IMR-90 (cell line): ENCODE results near the gene PRPS2. TPM values are rescaled to one million over a fixed set of nuclear protein-coding genes. Genes with fewer than 3 reads are reported as not detected.

Experiments
- ATAC-seq: fragments of 200-7000 bp; cut with Tn5 transposase; 2 replicates; pipeline ENCODE4 v1.9.1; 2020; ENCODE audit warnings: low read depth, mild to moderate bottlenecking, moderate library complexity
- BruUV-seq: library from RNA; stranded (reverse); fragments of 400-500 nt; replicated peaks from 2 replicates; lab custom pipeline; 2021; lab: Mats Ljungman, UMichigan
- CTCF ChIA-PET: fragments of 300-600 bp; formaldehyde crosslinking; extraction: SDS; loops from one replicate; lab custom pipeline; 2021; ENCODE audit warnings: antibody characterized with exemption; lab: Yijun Ruan, JAX
- POLR2A ChIA-PET: fragments of 300-600 bp; sonication (Branson Sonifier 250); formaldehyde crosslinking; loops from one replicate; lab custom pipeline; 2022; ENCODE audit warnings: antibody characterized with exemption; ENCODE audit not compliant: unreplicated experiment; lab: Charles Lee
- DNase-seq: peaks from one replicate; pipeline ENCODE4 v3.0.0; 2013
- H2AFZ ChIP-seq: replicated peaks from 2 replicates; pipeline ENCODE3; 2013; ENCODE audit warnings: low read length, mild to moderate bottlenecking; ENCODE audit not compliant: poor library complexity
- H2AK5ac ChIP-seq: 2 replicates; pipeline ENCODE4 v1.6.1; 2013; ENCODE audit warnings: low read depth, low read length, inconsistent platforms
- H2AK9ac ChIP-seq: replicated peaks from 2 replicates; pipeline ENCODE3; 2013; ENCODE audit warnings: mild to moderate bottlenecking, low read depth, low read length, moderate library complexity; ENCODE audit not compliant: poor library complexity
- H2BK120ac ChIP-seq: 2 replicates; pipeline ENCODE4 v1.6.1; 2013; ENCODE audit warnings: low read depth, low read length, inconsistent platforms
- H2BK15ac ChIP-seq: 3 replicates; pipeline ENCODE4 v1.6.1; 2013; ENCODE audit warnings: low read depth, low read length, inconsistent platforms
- H2BK20ac ChIP-seq: 2 replicates; pipeline ENCODE4 v1.6.1; 2013; ENCODE audit warnings: low read depth, mild to moderate bottlenecking, inconsistent platforms, low read length, moderate library complexity
- H2BK5ac ChIP-seq: 2 replicates; pipeline ENCODE4 v1.6.1; 2013; ENCODE audit warnings: mild to moderate bottlenecking, low read depth, low read length, inconsistent platforms; ENCODE audit not compliant: poor library complexity, severe bottlenecking
- H3K14ac ChIP-seq: replicated peaks from 2 replicates; pipeline ENCODE4 v1.6.1; 2013; ENCODE audit warnings: low read depth, low read length, inconsistent platforms
- H3K18ac ChIP-seq: 2 replicates; pipeline ENCODE4 v1.6.1; 2013; ENCODE audit warnings: low read depth, low read length, control low read depth
- H3K23ac ChIP-seq: 2 replicates; pipeline ENCODE4 v1.6.1; 2013; ENCODE audit warnings: low read depth, low read length, inconsistent platforms
- H3K27ac ChIP-seq: 2 replicates; pipeline ENCODE4 v1.5.1; 2013; ENCODE audit warnings: mild to moderate bottlenecking, control low read depth, low read length; ENCODE audit not compliant: insufficient read depth
- H3K27me3 ChIP-seq: 2 replicates; pipeline ENCODE4 v1.6.1; 2013; ENCODE audit warnings: low read length; ENCODE audit not compliant: control insufficient read depth, insufficient read depth
- H3K36me3 ChIP-seq: 2 replicates; pipeline ENCODE4 v1.6.1; 2013; ENCODE audit warnings: low read length, mixed read lengths; ENCODE audit not compliant: control insufficient read depth, insufficient read depth
- H3K4ac ChIP-seq: 2 replicates; pipeline ENCODE4 v1.6.1; 2013; ENCODE audit warnings: low read depth, low read length, inconsistent platforms
- H3K4me1 ChIP-seq: 2 replicates; pipeline ENCODE4 v1.6.1; 2013; ENCODE audit warnings: low read length, mixed read lengths; ENCODE audit not compliant: control insufficient read depth, insufficient read depth
- H3K4me2 ChIP-seq: 2 replicates; pipeline ENCODE4 v1.6.1; 2013; ENCODE audit warnings: low read depth, mild to moderate bottlenecking, control low read depth, low read length, moderate library complexity
- H3K4me3 ChIP-seq: 2 replicates; pipeline ENCODE4 v1.5.1; 2013; ENCODE audit warnings: low read depth, mild to moderate bottlenecking, control low read depth, low read length, moderate library complexity; ENCODE audit not compliant: insufficient read depth
- H3K56ac ChIP-seq: 2 replicates; pipeline ENCODE4 v1.6.1; 2013; ENCODE audit warnings: low read length, inconsistent platforms; ENCODE audit not compliant: insufficient read depth; ENCODE audit errors: extremely low read depth
- H3K79me1 ChIP-seq, 2 experiments: 2 replicates each; pipeline ENCODE4 v1.6.1; 2013; ENCODE audit warnings: low read length in 2 of 2, inconsistent platforms in 1 of 2, low read depth in 1 of 2
- H3K9ac ChIP-seq: 2 replicates; pipeline ENCODE4 v1.6.1; 2013; ENCODE audit warnings: low read depth, low read length, control low read depth
- H3K9me1 ChIP-seq: 2 replicates; pipeline ENCODE4 v1.6.1; 2013; ENCODE audit warnings: low read length, inconsistent platforms; ENCODE audit not compliant: insufficient read depth
- H3K9me3 ChIP-seq: 2 replicates; pipeline ENCODE4 v1.6.1; 2013; ENCODE audit warnings: low read length; ENCODE audit not compliant: control insufficient read depth, insufficient read depth
- H4K20me1 ChIP-seq: 2 replicates; pipeline ENCODE4 v1.6.1; 2013; ENCODE audit warnings: low read length, inconsistent platforms; ENCODE audit not compliant: insufficient read depth
- H4K5ac ChIP-seq: 2 replicates; pipeline ENCODE4 v1.6.1; 2013; ENCODE audit warnings: mild to moderate bottlenecking, low read depth, low read length, control low read depth
- H4K8ac ChIP-seq, 2 experiments: 2 replicates each; pipeline ENCODE4 v1.6.1; 2013; ENCODE audit warnings: low read depth in 2 of 2, low read length in 2 of 2, control low read depth in 1 of 2, inconsistent platforms in 1 of 2
- H4K91ac ChIP-seq: 2 replicates; pipeline ENCODE4 v1.6.1; 2013; ENCODE audit warnings: low read depth, low read length, inconsistent platforms; ENCODE audit not compliant: insufficient read depth
- BHLHE40 ChIP-seq: fragments of 150-350 bp; IDR thresholded peaks from 2 replicates; pipeline ENCODE4 v1.6.1; 2016; ENCODE audit warnings: mild to moderate bottlenecking, low read depth, low read length
- ELK1 ChIP-seq: fragments of 150-350 bp; IDR thresholded peaks from 2 replicates; pipeline ENCODE4 v1.6.1; 2016; ENCODE audit warnings: low read depth, mild to moderate bottlenecking, low read length, moderate library complexity, borderline replicate concordance
- FOS ChIP-seq: fragments of 150-350 bp; IDR thresholded peaks from 2 replicates; pipeline ENCODE4 v1.6.1; 2016; ENCODE audit warnings: low read depth, low read length
- MAFK ChIP-seq: IDR thresholded peaks from 2 replicates; pipeline ENCODE4 v1.6.1; 2012; ENCODE audit warnings: low read depth, low read length, improper control_type of control experiment
- MAZ ChIP-seq: IDR thresholded peaks from 2 replicates; pipeline ENCODE4 v1.6.1; 2012; ENCODE audit warnings: low read depth, mild to moderate bottlenecking, low read length, improper control_type of control experiment, moderate library complexity, borderline replicate concordance
- MXI1 ChIP-seq: IDR thresholded peaks from 2 replicates; pipeline ENCODE4 v1.6.1; 2012; ENCODE audit warnings: low read depth, mild to moderate bottlenecking, low read length, moderate library complexity, borderline replicate concordance
- POLR2A ChIP-seq: IDR thresholded peaks from 2 replicates; pipeline ENCODE4 v1.6.1; 2012; ENCODE audit warnings: mild to moderate bottlenecking, low read depth, low read length
- RCOR1 ChIP-seq: IDR thresholded peaks from 2 replicates; pipeline ENCODE4 v1.6.1; 2012; ENCODE audit warnings: mild to moderate bottlenecking, low read length, improper control_type of control experiment; ENCODE audit not compliant: insufficient replicate concordance
- RFX5 ChIP-seq: IDR thresholded peaks from 2 replicates; pipeline ENCODE4 v1.8.0; 2012; ENCODE audit warnings: low read depth, mild to moderate bottlenecking, low read length, moderate library complexity
- SMC3 ChIP-seq: fragments of 150-350 bp; IDR thresholded peaks from 2 replicates; pipeline ENCODE4 v1.6.1; 2016; ENCODE audit warnings: low read depth, mild to moderate bottlenecking, antibody characterized with exemption, low read length, moderate library complexity
- WGBS, 2 experiments: methylation state at CpG; one replicate each; pipeline versions ENCODE4 v1.1.5 to v1.1.7; 2013; ENCODE audit warnings: missing lambda C conversion rate in 2 of 2; ENCODE audit not compliant: insufficient read length in 1 of 2; ENCODE audit errors: extremely low coverage in 2 of 2; 5-methylcytosine and 5-hydroxymethylcytosine counted together
- dilution Hi-C: fragments of 300-500 bp; cut with HindIII; formaldehyde crosslinking; loops from one replicate; pipeline ENCODE4 v1.14.3; 2018; ENCODE audit warnings: low sequenced_read_pairs; ENCODE audit not compliant: unreplicated experiment
- in situ Hi-C: fragments of 300-500 bp; cut with MboI; formaldehyde crosslinking; loops from 3 replicates; pipeline ENCODE4 v1.14.3; 2019; ENCODE audit warnings: low sequenced_read_pairs, inconsistent platforms, mixed read lengths
- intact Hi-C: fragments of 100-400 bp; cut with micrococcal nuclease; formaldehyde crosslinking; loops from 2 replicates; pipeline ENCODE4 v1.10.0; 2022
- polyA plus RNA-seq, 3 experiments: library from polyadenylated mRNA; depleted of rRNA; stranded (reverse); fragments of >200 nt; gene quantifications; 2 replicates each; pipeline ENCODE4 v1.2.3, GENCODE V29; 2012; ENCODE audit warnings: low replicate concordance in 1 of 3
- total RNA-seq: library from RNA; depleted of rRNA; stranded (reverse); fragments of >200 nt; gene quantifications from 2 replicates; pipeline ENCODE4 v1.2.3, GENCODE V29; 2012
- TF ChIP-seq, protein P1 (sequence below): conservative IDR thresholded peaks from 2 replicates; pipeline ENCODE4 v1.5.1; 2012; ENCODE audit warnings: mild to moderate bottlenecking, low read depth, low read length, improper control_type of control experiment
- TF ChIP-seq, protein P2 (sequence below): fragments of 150-350 bp; IDR thresholded peaks from 2 replicates; pipeline ENCODE4 v1.6.1; 2017; ENCODE audit warnings: mild to moderate bottlenecking, antibody characterized with exemption, low read length, low read depth

The PRPS2 gene
- total and polyA plus RNA-seq, 2 of the 4 experiments (the other 2 are of a cell fraction), result 20.4 to 48.0 TPM

DNA sequence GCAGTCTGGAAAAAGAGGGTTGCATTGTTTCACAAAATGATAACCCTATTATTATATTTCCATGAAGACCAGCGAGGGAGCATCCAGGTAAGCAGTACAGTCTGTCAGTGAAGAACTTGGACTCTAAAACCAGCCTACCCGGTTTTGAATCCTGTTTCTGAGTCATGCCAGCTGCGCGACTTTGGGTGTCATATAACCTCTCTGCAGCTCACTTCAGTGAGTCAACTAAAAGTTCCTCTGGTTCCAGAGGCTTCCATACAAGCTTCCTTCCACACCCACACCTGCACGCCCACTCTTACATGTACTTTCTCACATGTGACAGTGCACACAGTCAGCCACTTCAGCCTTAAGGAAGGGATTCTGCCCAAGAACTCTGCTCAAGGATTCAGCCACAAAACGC is 49.8 kb upstream of the PRPS2 start:
- in situ Hi-C loops (no loop called here), dilution Hi-C loops (no loop called here), intact Hi-C loops (no loop called here)
- no peak for ATAC-seq
- H3K9ac ChIP-seq, result no peak overlapping the region
- H3K14ac ChIP-seq, result no peak overlapping the region
- H3K36me3 ChIP-seq, result no peaks in the 10 kb centered on the region
- TF ChIP-seq, protein P1, sequence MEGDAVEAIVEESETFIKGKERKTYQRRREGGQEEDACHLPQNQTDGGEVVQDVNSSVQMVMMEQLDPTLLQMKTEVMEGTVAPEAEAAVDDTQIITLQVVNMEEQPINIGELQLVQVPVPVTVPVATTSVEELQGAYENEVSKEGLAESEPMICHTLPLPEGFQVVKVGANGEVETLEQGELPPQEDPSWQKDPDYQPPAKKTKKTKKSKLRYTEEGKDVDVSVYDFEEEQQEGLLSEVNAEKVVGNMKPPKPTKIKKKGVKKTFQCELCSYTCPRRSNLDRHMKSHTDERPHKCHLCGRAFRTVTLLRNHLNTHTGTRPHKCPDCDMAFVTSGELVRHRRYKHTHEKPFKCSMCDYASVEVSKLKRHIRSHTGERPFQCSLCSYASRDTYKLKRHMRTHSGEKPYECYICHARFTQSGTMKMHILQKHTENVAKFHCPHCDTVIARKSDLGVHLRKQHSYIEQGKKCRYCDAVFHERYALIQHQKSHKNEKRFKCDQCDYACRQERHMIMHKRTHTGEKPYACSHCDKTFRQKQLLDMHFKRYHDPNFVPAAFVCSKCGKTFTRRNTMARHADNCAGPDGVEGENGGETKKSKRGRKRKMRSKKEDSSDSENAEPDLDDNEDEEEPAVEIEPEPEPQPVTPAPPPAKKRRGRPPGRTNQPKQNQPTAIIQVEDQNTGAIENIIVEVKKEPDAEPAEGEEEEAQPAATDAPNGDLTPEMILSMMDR, result no peak
- TF ChIP-seq SMC3, result no peak
- no peak for TF ChIP-seq ELK1
- TF ChIP-seq FOS, result no peak
- no peak for TF ChIP-seq MAFK
- TF ChIP-seq, protein P2, sequence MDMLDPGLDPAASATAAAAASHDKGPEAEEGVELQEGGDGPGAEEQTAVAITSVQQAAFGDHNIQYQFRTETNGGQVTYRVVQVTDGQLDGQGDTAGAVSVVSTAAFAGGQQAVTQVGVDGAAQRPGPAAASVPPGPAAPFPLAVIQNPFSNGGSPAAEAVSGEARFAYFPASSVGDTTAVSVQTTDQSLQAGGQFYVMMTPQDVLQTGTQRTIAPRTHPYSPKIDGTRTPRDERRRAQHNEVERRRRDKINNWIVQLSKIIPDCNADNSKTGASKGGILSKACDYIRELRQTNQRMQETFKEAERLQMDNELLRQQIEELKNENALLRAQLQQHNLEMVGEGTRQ, result no peak
- no peak for TF ChIP-seq MAZ
- no peak for TF ChIP-seq RCOR1
- no peak for TF ChIP-seq RFX5
- TF ChIP-seq POLR2A, result no peak
- no peak for TF ChIP-seq MXI1
- TF ChIP-seq BHLHE40, result no peak
- no peak overlapping the region for H3K18ac ChIP-seq
- no peak overlapping the region for H4K91ac ChIP-seq
- no peak overlapping the region for H2BK20ac ChIP-seq
- ChIA-PET CTCF (no interaction called here), POLR2A (no interaction called here)
- no peak overlapping the region for H3K4ac ChIP-seq
- no CpG with 5 or more reads among the region's 6 CpGs for WGBS, 2 experiments
- H2AK5ac ChIP-seq, result no peak overlapping the region
- no peak overlapping the region for H2BK5ac ChIP-seq
- no peaks in the 10 kb centered on the region for H3K9me1 ChIP-seq
- H3K56ac ChIP-seq, result no peak overlapping the region
- no peaks in the 10 kb centered on the region for H3K4me1 ChIP-seq
- H2AK9ac ChIP-seq, result no peak overlapping the region
- no peak overlapping the region for H4K5ac ChIP-seq
- H3K9me3 ChIP-seq, result peaks cover 2% of the 10 kb centered on the region; the same call in 1 of the 2 replicates
- H3K4me2 ChIP-seq, result no peak overlapping the region
- H4K20me1 ChIP-seq, result no peaks in the 10 kb centered on the region
- no peak overlapping the region for H3K4me3 ChIP-seq
- no peak overlapping the region for H2BK120ac ChIP-seq
- DNase-seq, result no peak
- no peak overlapping the region for H4K8ac ChIP-seq
- H3K23ac ChIP-seq, result no peak overlapping the region
- no peak overlapping the region for H3K27ac ChIP-seq
- no peaks in the 10 kb centered on the region for H3K79me1 ChIP-seq
- H2BK15ac ChIP-seq, result no peak overlapping the region
- no peak overlapping the region for H2AFZ ChIP-seq
- BruUV-seq, result no TSS peak
- no peaks in the 10 kb centered on the region for H3K27me3 ChIP-seq
